Endothelial cell of umbilical vein (primary cell): ENCODE results near the gene RPH3AL. TPM values are rescaled to one million over a fixed set of nuclear protein-coding genes. Genes with fewer than 3 reads are reported as not detected.

Experiments used
- BruUV-seq: library from RNA; stranded (reverse); fragments of 400-500 nt; replicated peaks from 2 replicates; lab custom pipeline; 2021; lab: Mats Ljungman, UMichigan
- CTCF ChIA-PET: fragments of 300-600, 350-600 bp; sonication (Branson Sonifier 250); formaldehyde crosslinking; loops from one replicate; lab custom pipeline; 2021; ENCODE audit warnings: antibody characterized with exemption, inconsistent platforms; lab: Charles Lee
- POLR2A ChIA-PET: fragments of 300-600, 350-600 bp; sonication (Branson Sonifier 250); formaldehyde crosslinking; loops from one replicate; lab custom pipeline; 2021; ENCODE audit warnings: antibody characterized with exemption, inconsistent platforms; lab: Charles Lee
- DNase-seq: peaks from one replicate; pipeline ENCODE4 v3.0.0-alpha.2; 2011; ENCODE audit warnings: low read depth, low spot score
- FAIRE-seq: peaks from 2 replicates; lab custom pipeline; 2011; peaks lifted over from hg19 to GRCh38; lab: Jason Lieb, UNC
- H2AFZ ChIP-seq: 2 replicates; pipeline ENCODE4 v1.6.0; 2012; ENCODE audit warnings: low read depth, low read length, control low read depth, inconsistent platforms
- H3K27ac ChIP-seq: 2 replicates; pipeline ENCODE4 v1.5.1; 2011; ENCODE audit warnings: low read depth, mild to moderate bottlenecking, control low read depth, low read length, moderate library complexity; ENCODE audit not compliant: insufficient read depth
- H3K27me3 ChIP-seq, 2 experiments: 2 replicates each; pipeline versions ENCODE4 v1.6.0 to v1.6.1; 2011; ENCODE audit warnings: low read length in 2 of 2, mixed read lengths in 1 of 2; ENCODE audit not compliant: control insufficient read depth in 2 of 2, insufficient read depth in 2 of 2
- H3K36me3 ChIP-seq, 2 experiments: 2 replicates in 1 of 2; 3 replicates in 1 of 2; pipeline ENCODE4 v1.5.1; 2011; ENCODE audit warnings: low read length in 2 of 2, mild to moderate bottlenecking in 1 of 2, moderate library complexity in 1 of 2; ENCODE audit not compliant: control insufficient read depth in 2 of 2, insufficient read depth in 2 of 2; ENCODE audit errors: extremely low read depth in 1 of 2
- H3K4me1 ChIP-seq: 3 replicates; pipeline ENCODE4 v1.5.1; 2011; ENCODE audit warnings: mild to moderate bottlenecking, low read length; ENCODE audit not compliant: control insufficient read depth, insufficient read depth; ENCODE audit errors: extremely low read depth
- H3K4me2 ChIP-seq: 2 replicates; pipeline ENCODE4 v1.6.1; 2011; ENCODE audit warnings: low read length, control low read depth, mixed read lengths; ENCODE audit not compliant: insufficient read depth
- H3K4me3 ChIP-seq, 3 experiments: fragments of 200-600 bp in 1 of 3; sonication (generic), shearing (Covaris generic) in 1 of 3; replicated peaks in 1 of 3; 2 replicates each; pipeline ENCODE4 v1.5.1; 2011 to 2016; ENCODE audit warnings: control low read depth in 3 of 3, low read length in 3 of 3, mild to moderate bottlenecking in 2 of 3, inconsistent platforms in 1 of 3, low read depth in 1 of 3, moderate library complexity in 1 of 3; ENCODE audit not compliant: insufficient read depth in 1 of 3
- H3K79me2 ChIP-seq: 2 replicates; pipeline ENCODE4 v1.6.0; 2012; ENCODE audit warnings: low read length, inconsistent platforms; ENCODE audit not compliant: control insufficient read depth, insufficient read depth
- H3K9ac ChIP-seq: replicated peaks from 2 replicates; pipeline ENCODE3; 2011; ENCODE audit warnings: low read length, control low read depth; ENCODE audit not compliant: insufficient read depth; ENCODE audit errors: extremely low read depth
- H3K9me1 ChIP-seq: replicated peaks from 3 replicates; pipeline ENCODE4 v1.6.0; 2011; ENCODE audit warnings: mild to moderate bottlenecking, low read length; ENCODE audit not compliant: control insufficient read depth, insufficient read depth; ENCODE audit errors: extremely low read depth
- H3K9me3 ChIP-seq: replicated peaks from 2 replicates; pipeline ENCODE4 v1.5.1; 2012; ENCODE audit warnings: low read length, inconsistent platforms; ENCODE audit not compliant: control insufficient read depth, insufficient read depth
- H4K20me1 ChIP-seq: replicated peaks from 2 replicates; pipeline ENCODE3; 2011; ENCODE audit warnings: mild to moderate bottlenecking, low read length; ENCODE audit not compliant: control insufficient read depth, insufficient read depth; ENCODE audit errors: extremely low read depth
- CTCF ChIP-seq, 2 donors: IDR thresholded peaks; 1 replicate in 1 of 2; 2 replicates in 1 of 2; pipeline ENCODE4 v1.5.1; 2011; ENCODE audit warnings: low read length in 2 of 2, mild to moderate bottlenecking in 2 of 2, moderate library complexity in 2 of 2, control low read depth in 1 of 2, inconsistent platforms in 1 of 2, low read depth in 1 of 2; ENCODE audit not compliant: insufficient read depth in 1 of 2; ENCODE audit errors: extremely low read depth in 1 of 2
- EZH2 ChIP-seq: IDR thresholded peaks from 2 replicates; pipeline ENCODE4 v1.6.1; 2012; ENCODE audit warnings: borderline replicate concordance, low read depth, mild to moderate bottlenecking, moderate library complexity, low read length, inconsistent platforms; ENCODE audit not compliant: severe bottlenecking
- FOS ChIP-seq: IDR thresholded peaks from 2 replicates; pipeline ENCODE4 v1.6.1; 2011; ENCODE audit warnings: mild to moderate bottlenecking, low read length, moderate library complexity, borderline replicate concordance; ENCODE audit not compliant: insufficient read depth
- GATA2 ChIP-seq: IDR thresholded peaks from 2 replicates; pipeline ENCODE4 v1.7.0; 2011; ENCODE audit warnings: low read depth, mild to moderate bottlenecking, moderate library complexity, mixed read lengths, low read length; ENCODE audit not compliant: insufficient read length, insufficient read depth
- JUN ChIP-seq: IDR thresholded peaks from 2 replicates; pipeline ENCODE4 v1.6.1; 2011; ENCODE audit warnings: borderline replicate concordance, low read depth; ENCODE audit not compliant: insufficient read length, insufficient read depth
- MAX ChIP-seq: IDR thresholded peaks from 2 replicates; pipeline ENCODE4 v1.6.1; 2011; ENCODE audit not compliant: insufficient read depth, insufficient read length
- MYC ChIP-seq: IDR thresholded peaks from one replicate; pipeline ENCODE4 v1.6.1; 2011; ENCODE audit warnings: mild to moderate bottlenecking, low read depth, low read length
- POLR2A ChIP-seq: IDR thresholded peaks from 2 replicates; pipeline ENCODE4 v1.6.1; 2012; ENCODE audit warnings: low read depth, mild to moderate bottlenecking, control low read depth, low read length
- POLR2AphosphoS5 ChIP-seq: IDR thresholded peaks from 2 replicates; pipeline ENCODE4 v1.6.1; 2012; ENCODE audit warnings: low read depth, mild to moderate bottlenecking, control low read depth, low read length, moderate library complexity; ENCODE audit not compliant: insufficient read depth
- dilution Hi-C: fragments of 300-500 bp; cut with MboI; formaldehyde crosslinking; loops from one replicate; pipeline ENCODE4 v1.15.0; 2019; ENCODE audit warnings: low sequenced_read_pairs; ENCODE audit not compliant: extremely low pct_ligation_motif_present
- intact Hi-C: fragments of 100-400 bp; cut with micrococcal nuclease; formaldehyde crosslinking; loops from one replicate; pipeline ENCODE4 v1.10.0; 2022
- polyA plus RNA-seq, 4 experiments: library from polyadenylated mRNA; depleted of rRNA in 3 of 4; stranded (reverse) in 3 of 4; unstranded in 1 of 4; fragments of >200 nt; gene quantifications; 2 replicates each; pipeline versions ENCODE4 v1.2.1 to v1.2.3, GENCODE V29; 2011 to 2012; ENCODE audit warnings: missing spikeins in 1 of 4
- total RNA-seq: library from RNA; stranded (reverse); gene quantifications from 2 replicates; pipeline ENCODE4 v1.2.3, GENCODE V29; 2021

The RPH3AL gene
- total and polyA plus RNA-seq, 2 donors (not counting 3 experiments of a cell fraction or from before 2014, with no cell fraction given), result 4.1 to 7.0 TPM

- no peak overlapping the region for H3K4me3 ChIP-seq
- no peak overlapping the region for H3K9ac ChIP-seq
- H4K20me1 ChIP-seq, result no peaks in the 10 kb centered on the region
- H3K9me3 ChIP-seq, result no peaks in the 10 kb centered on the region
- DNase-seq (no peak), FAIRE-seq (no peak)
- TF ChIP-seq CTCF (IDR thresholded peaks at IDR 0.05; ENCODE audit: extremely low read depth in 1 of 2, insufficient read depth in 1 of 2, low read depth in 1 of 2, low read length in 2 of 2), result no peak
- TF ChIP-seq POLR2AphosphoS5, result no peak
- TF ChIP-seq GATA2, result no peak
- TF ChIP-seq MYC, result no peak
- no peak for TF ChIP-seq FOS
- TF ChIP-seq JUN, result no peak
- no peak for TF ChIP-seq POLR2A
- TF ChIP-seq EZH2, result no peak
- TF ChIP-seq MAX, result no peak
- dilution Hi-C loops, result no loop called here
- H3K27ac ChIP-seq, result no peak overlapping the region
- peaks cover 9% of the 10 kb centered on the region for H3K4me1 ChIP-seq
- H3K4me2 ChIP-seq, result no peak overlapping the region
- intact Hi-C loops, result no loop called here
- no TSS peak for BruUV-seq
- H3K9me1 ChIP-seq, result no peaks in the 10 kb centered on the region
- ChIA-PET CTCF (no interaction called here), POLR2A (no interaction called here)
- no peaks in the 10 kb centered on the region for H3K36me3 ChIP-seq
- no peak overlapping the region for H2AFZ ChIP-seq
- H3K27me3 ChIP-seq, result no peaks in the 10 kb centered on the region
- H3K79me2 ChIP-seq, result no peaks in the 10 kb centered on the region
Measured at GRCh38 chr17:266219-266618, 86.4 kb downstream of the RPH3AL start.
